Stimulated activated CD4-positive, alpha-beta T cell treated with anti-CD3 and anti-CD28 coated beads, TNF-alpha, amount 100 ng/mL, for 4 hours (primary cell): Measurements from ENCODE around the gene BRIP1.

Source experiments
- DNase-seq, 3 experiments: peaks; one replicate each; pipeline ENCODE4 v3.0.0-alpha.2; 2020; ENCODE audit warnings: low read depth in 3 of 3

The BRIP1 gene

DNA sequence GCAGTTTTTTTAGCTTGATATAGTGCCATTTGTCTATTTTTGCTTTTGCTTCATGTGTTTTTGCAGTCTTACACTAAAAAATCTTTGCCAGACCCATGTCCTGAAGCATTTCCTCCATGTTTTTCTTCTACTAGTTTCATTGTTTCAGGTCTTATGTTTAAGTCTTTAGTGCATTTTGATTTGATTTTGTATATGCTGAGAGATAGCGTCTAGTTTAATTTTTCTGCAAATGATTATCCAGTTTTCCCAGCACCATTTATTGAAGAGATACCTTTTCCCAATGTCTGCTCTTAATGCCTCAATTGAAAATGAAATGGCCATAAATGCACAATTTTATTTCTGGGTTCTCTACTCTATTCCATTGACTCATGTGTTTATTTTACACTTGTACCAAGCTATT lies 231.5 kb downstream of the BRIP1 start:
- DNase-seq = no peak
